Activated naive CD8-positive, alpha-beta T cell (primary cell): Measurements from ENCODE around the gene SP100.
A peak's percentile ranks its signal among the peaks of the same experiment; 100 is the strongest.
"Not testable (repeated sequence)": the region's sequence is repeated elsewhere in the genome, so short reads cannot be mapped to it uniquely, and the experiment has no call there.

Experiments
- H3K27ac Mint-ChIP-seq: one replicate; pipeline ENCODE4 v1.8.0; 2021; ENCODE audit warnings: mixed read lengths
- H3K27me3 Mint-ChIP-seq: one replicate; pipeline ENCODE4 v1.8.0; 2021; ENCODE audit warnings: mixed read lengths
- H3K36me3 Mint-ChIP-seq: one replicate; pipeline ENCODE4 v1.8.0; 2021; ENCODE audit warnings: mixed read lengths
- H3K4me1 Mint-ChIP-seq: one replicate; pipeline ENCODE4 v1.8.0; 2021; ENCODE audit warnings: low read depth, mixed read lengths
- H3K4me3 Mint-ChIP-seq: one replicate; pipeline ENCODE4 v1.8.0; 2021; ENCODE audit warnings: mild to moderate bottlenecking, mixed read lengths
- H3K9me3 Mint-ChIP-seq: one replicate; pipeline ENCODE4 v1.8.0; 2021; ENCODE audit warnings: low read depth, mixed read lengths

Gene SP100

GRCh38 chr2:230416061-230416721 is at the start of gene SP100:
SP100 (plus strand) TSS chr2:230416201; CDS start chr2:230416297, 96 bp downstream.
- no peaks in the 10 kb centered on the region for H3K9me3 Mint-ChIP-seq
- peaks cover 6% of the 10 kb centered on the region for H3K36me3 Mint-ChIP-seq
- H3K27me3 Mint-ChIP-seq, result no peaks in the 10 kb centered on the region
- H3K4me3 Mint-ChIP-seq, result peak within 1 kb of the TSS; percentile 92
- peaks cover 79% of the 10 kb centered on the region for H3K4me1 Mint-ChIP-seq
- peak within 1 kb of the TSS; percentile 99 for H3K27ac Mint-ChIP-seq

- Mint-ChIP-seq H3K36me3 (peaks cover 41% of the 10 kb centered on the region), H3K27me3 (no peaks in the 10 kb centered on the region), H3K27ac (peak overlapping the region; percentile 11), H3K4me1 (peaks cover 8% of the 10 kb centered on the region), H3K4me3 (no peak overlapping the region), H3K9me3 (no peaks in the 10 kb centered on the region)
Observed at GRCh38 chr2:230382108-230382507, 33.9 kb upstream of the SP100 start.

- Mint-ChIP-seq H3K9me3 (no peaks in the 10 kb centered on the region), H3K36me3 (peaks cover 36% of the 10 kb centered on the region), H3K27me3 (no peaks in the 10 kb centered on the region), H3K4me3 (no peak overlapping the region), H3K4me1 (peaks cover 4% of the 10 kb centered on the region), H3K27ac (no peak overlapping the region)
Observed at GRCh38 chr2:230383453-230383852, 32.5 kb upstream of the SP100 start.

GRCh38 chr2:230384986-230385385 is 31.0 kb upstream of the SP100 start:
- no peaks in the 10 kb centered on the region for H3K27me3 Mint-ChIP-seq
- H3K4me1 Mint-ChIP-seq, result peaks cover 2% of the 10 kb centered on the region
- H3K9me3 Mint-ChIP-seq, result no peaks in the 10 kb centered on the region
- no peak overlapping the region for H3K4me3 Mint-ChIP-seq
- peak overlapping the region; percentile 28 for H3K27ac Mint-ChIP-seq
- H3K36me3 Mint-ChIP-seq, result peaks cover 41% of the 10 kb centered on the region

GRCh38 chr2:230394301-230394700 is 21.7 kb upstream of the SP100 start:
- H3K9me3 Mint-ChIP-seq, result no peaks in the 10 kb centered on the region
- H3K4me3 Mint-ChIP-seq, result no peak overlapping the region
- no peak overlapping the region for H3K27ac Mint-ChIP-seq
- no peaks in the 10 kb centered on the region for H3K27me3 Mint-ChIP-seq
- H3K4me1 Mint-ChIP-seq, result no peaks in the 10 kb centered on the region
- peaks cover 67% of the 10 kb centered on the region for H3K36me3 Mint-ChIP-seq

GRCh38 chr2:230398698-230399097 is 17.3 kb upstream of the SP100 start:
- peaks cover 38% of the 10 kb centered on the region for H3K36me3 Mint-ChIP-seq

GRCh38 chr2:230400041-230400440 is 16.0 kb upstream of the SP100 start:
- peaks cover 34% of the 10 kb centered on the region for H3K36me3 Mint-ChIP-seq
- H3K4me3 Mint-ChIP-seq, result no peak overlapping the region
- peak overlapping the region; percentile 59 for H3K27ac Mint-ChIP-seq
- H3K9me3 Mint-ChIP-seq, result no peaks in the 10 kb centered on the region
- no peaks in the 10 kb centered on the region for H3K4me1 Mint-ChIP-seq
- H3K27me3 Mint-ChIP-seq, result no peaks in the 10 kb centered on the region

More at GRCh38 chr2:230398698-230399097, 17.3 kb upstream of the SP100 start:
- H3K9me3 Mint-ChIP-seq, H3K4me3 Mint-ChIP-seq, H3K27me3 Mint-ChIP-seq, H3K4me1 Mint-ChIP-seq: not testable (repeated sequence)
- H3K27ac Mint-ChIP-seq, result peak overlapping the region; percentile 4

- H3K4me3 Mint-ChIP-seq, result no peak overlapping the region
- no peaks in the 10 kb centered on the region for H3K4me1 Mint-ChIP-seq
- H3K36me3 Mint-ChIP-seq, result peaks cover 31% of the 10 kb centered on the region
- H3K27me3 Mint-ChIP-seq, result no peaks in the 10 kb centered on the region
- no peaks in the 10 kb centered on the region for H3K9me3 Mint-ChIP-seq
- no peak overlapping the region for H3K27ac Mint-ChIP-seq
Observed at GRCh38 chr2:230400454-230400853, 15.5 kb upstream of the SP100 start.

- not testable (repeated sequence) for H3K9me3 Mint-ChIP-seq, H3K27me3 Mint-ChIP-seq, H3K4me1 Mint-ChIP-seq, H3K27ac Mint-ChIP-seq, H3K4me3 Mint-ChIP-seq
- peaks cover 29% of the 10 kb centered on the region for H3K36me3 Mint-ChIP-seq
Observed at GRCh38 chr2:230401026-230401425, 15.0 kb upstream of the SP100 start.

GRCh38 chr2:230403746-230404145 is 12.3 kb upstream of the SP100 start:
- H3K4me3 Mint-ChIP-seq, result no peak overlapping the region
- no peaks in the 10 kb centered on the region for H3K9me3 Mint-ChIP-seq
- no peak overlapping the region for H3K27ac Mint-ChIP-seq

GRCh38 chr2:230405824-230406223 is 10.2 kb upstream of the SP100 start:
- Mint-ChIP-seq H3K4me1 (peaks cover 34% of the 10 kb centered on the region), H3K4me3 (no peak overlapping the region), H3K36me3 (peaks cover 17% of the 10 kb centered on the region), H3K27me3 (no peaks in the 10 kb centered on the region), H3K27ac (peak overlapping the region; percentile 28), H3K9me3 (no peaks in the 10 kb centered on the region)

More at GRCh38 chr2:230403746-230404145, 12.3 kb upstream of the SP100 start:
- Mint-ChIP-seq H3K27me3 (no peaks in the 10 kb centered on the region), H3K4me1 (peaks cover 15% of the 10 kb centered on the region), H3K36me3 (peaks cover 17% of the 10 kb centered on the region)

- H3K27me3 Mint-ChIP-seq, result no peaks in the 10 kb centered on the region
- peaks cover 54% of the 10 kb centered on the region for H3K4me1 Mint-ChIP-seq
- H3K27ac Mint-ChIP-seq, result peak overlapping the region; percentile 52
- no peak overlapping the region for H3K4me3 Mint-ChIP-seq
- no peaks in the 10 kb centered on the region for H3K9me3 Mint-ChIP-seq
- H3K36me3 Mint-ChIP-seq, result peaks cover 15% of the 10 kb centered on the region
Observed at GRCh38 chr2:230408244-230408842, 7.7 kb upstream of the SP100 start.

GRCh38 chr2:230409316-230409715 is 6.7 kb upstream of the SP100 start:
- H3K27ac Mint-ChIP-seq, result peak overlapping the region; percentile 52

GRCh38 chr2:230410263-230410662 is 5.7 kb upstream of the SP100 start:
- peak overlapping the region; percentile 98 for H3K4me3 Mint-ChIP-seq
- no peaks in the 10 kb centered on the region for H3K27me3 Mint-ChIP-seq
- no peak overlapping the region for H3K27ac Mint-ChIP-seq
- H3K9me3 Mint-ChIP-seq, result no peaks in the 10 kb centered on the region
- peaks cover 72% of the 10 kb centered on the region for H3K4me1 Mint-ChIP-seq
- H3K36me3 Mint-ChIP-seq, result peaks cover 6% of the 10 kb centered on the region

More at GRCh38 chr2:230409316-230409715, 6.7 kb upstream of the SP100 start:
- not testable (repeated sequence) for H3K4me3 Mint-ChIP-seq, H3K27me3 Mint-ChIP-seq, H3K36me3 Mint-ChIP-seq, H3K9me3 Mint-ChIP-seq
- H3K4me1 Mint-ChIP-seq, result peaks cover 64% of the 10 kb centered on the region

- peaks cover 79% of the 10 kb centered on the region for H3K4me1 Mint-ChIP-seq
- H3K27me3 Mint-ChIP-seq, result no peaks in the 10 kb centered on the region
- no peaks in the 10 kb centered on the region for H3K9me3 Mint-ChIP-seq
- H3K27ac Mint-ChIP-seq, result peak overlapping the region; percentile 98
- peak overlapping the region; percentile 98 for H3K4me3 Mint-ChIP-seq
- peaks cover 3% of the 10 kb centered on the region for H3K36me3 Mint-ChIP-seq
Observed at GRCh38 chr2:230410861-230411569, 5.0 kb upstream of the SP100 start.
